ENCODE measurements around the gene ITGB1BP1. TPM values are rescaled to one million over a fixed set of nuclear protein-coding genes. Genes with fewer than 3 reads are reported as not detected.

Gene ITGB1BP1
- total RNA-seq, 2 donors from 2014 or later = 26.9 to 36.8 TPM

DNA sequence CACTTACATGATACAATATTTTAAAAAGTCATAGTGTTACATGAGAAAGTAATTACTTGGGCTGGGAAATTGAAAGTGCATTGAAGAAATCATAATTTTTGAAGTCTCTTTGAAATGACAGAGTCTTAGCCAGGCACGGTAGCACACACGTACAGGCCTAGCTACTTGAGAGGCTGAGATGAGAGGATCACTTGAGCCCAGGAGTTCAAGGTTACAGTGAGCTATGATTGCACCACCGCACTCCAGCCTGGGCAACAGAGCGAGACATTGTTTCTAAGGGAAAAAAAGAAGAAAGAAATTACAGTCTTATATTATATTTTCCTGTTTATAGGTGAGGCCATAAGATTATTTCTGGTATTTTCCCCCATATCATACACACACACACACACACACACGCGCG lies 41.8 kb upstream of the ITGB1BP1 start:
- no peaks in the 10 kb centered on the region for H3K27me3 ChIP-seq (replicated peaks; ENCODE audit: insufficient read depth)
- no peaks in the 10 kb centered on the region for H3K9me3 ChIP-seq
- no peak for TF ChIP-seq POLR2A (IDR thresholded peaks at IDR 0.05)
- no peak for TF ChIP-seq CTCF (IDR thresholded peaks at IDR 0.05)
- no peak for TF ChIP-seq POLR2AphosphoS5 (IDR thresholded peaks at IDR 0.05)
- no peaks in the 10 kb centered on the region for H3K4me1 ChIP-seq (replicated peaks)
- no peak for DNase-seq (ENCODE audit: low spot score)
- intact Hi-C loops (cut with DNase I) = no loop called here
- no peaks in the 10 kb centered on the region for H3K36me3 ChIP-seq
- no peak overlapping the region for H3K4me3 ChIP-seq
- WGBS = 90% methylated on average over 7 of the region's 7 CpGs
- no peak overlapping the region for H3K27ac ChIP-seq

DNA sequence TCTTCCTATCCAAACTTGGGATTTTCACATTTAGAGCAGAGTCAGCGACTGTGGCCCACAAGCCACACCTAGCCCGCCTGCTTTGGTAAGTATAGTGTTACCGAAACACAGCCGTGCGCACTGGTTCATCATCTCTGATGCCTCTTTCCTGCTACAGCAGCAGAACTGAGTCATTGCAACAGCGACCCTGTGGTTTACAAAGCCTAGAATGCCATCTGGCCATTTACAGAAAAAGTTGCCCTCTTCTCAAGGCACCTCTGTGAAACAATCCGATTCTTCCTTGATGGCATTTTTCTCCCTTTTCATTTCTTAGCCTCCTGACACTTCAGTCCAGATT lies 40.3 kb upstream of the ITGB1BP1 start:
- DNase-seq (ENCODE audit: low spot score) = no peak
- Histone ChIP-seq H3K4me3 (no peak overlapping the region), H3K9me3 (no peaks in the 10 kb centered on the region), H3K36me3 (no peaks in the 10 kb centered on the region), H3K27me3 (replicated peaks; ENCODE audit: insufficient read depth) (no peaks in the 10 kb centered on the region), H3K27ac (no peak overlapping the region), H3K4me1 (replicated peaks) (no peaks in the 10 kb centered on the region)
- 76% methylated on average over 7 of the region's 7 CpGs for WGBS
- TF ChIP-seq CTCF (IDR thresholded peaks at IDR 0.05) (no peak), POLR2AphosphoS5 (IDR thresholded peaks at IDR 0.05) (no peak), POLR2A (IDR thresholded peaks at IDR 0.05) (no peak)
- intact Hi-C loops (cut with DNase I) = no loop called here

GRCh38 chr2:9462886-9463697 lies 39.8 kb upstream of the ITGB1BP1 start:
- DNase-seq (ENCODE audit: low spot score) = no peak
- no peak overlapping the region for H3K4me3 ChIP-seq
- no peaks in the 10 kb centered on the region for H3K4me1 ChIP-seq (replicated peaks)
- 62% methylated on average over 6 of the region's 6 CpGs for WGBS
- intact Hi-C loops (cut with DNase I) = no loop called here
- TF ChIP-seq POLR2A (IDR thresholded peaks at IDR 0.05) (no peak), POLR2AphosphoS5 (IDR thresholded peaks at IDR 0.05) (no peak), CTCF (IDR thresholded peaks at IDR 0.05) (no peak)
- no peak overlapping the region for H3K27ac ChIP-seq
- H3K36me3 ChIP-seq = no peaks in the 10 kb centered on the region
- no peaks in the 10 kb centered on the region for H3K9me3 ChIP-seq
- H3K27me3 ChIP-seq (replicated peaks; ENCODE audit: insufficient read depth) = no peaks in the 10 kb centered on the region

DNA sequence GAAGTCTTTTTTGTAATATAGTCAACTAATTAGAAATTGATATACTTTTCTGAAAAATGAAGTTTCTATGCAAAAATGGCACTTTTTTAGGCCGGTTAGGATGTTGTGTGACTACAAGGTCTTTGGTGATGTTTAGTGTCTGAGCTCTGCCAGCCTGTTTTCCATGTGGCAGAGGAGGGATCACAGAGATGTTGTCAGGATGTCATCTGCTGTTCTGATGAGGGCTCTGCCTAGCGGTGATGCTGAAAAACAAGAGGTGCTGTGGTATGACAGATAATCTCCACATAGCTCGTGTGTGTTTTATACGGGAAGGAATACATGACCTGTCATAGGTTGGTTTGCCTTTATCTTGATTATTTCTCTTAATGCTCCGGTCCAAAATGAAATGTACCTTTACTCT lies 39.0 kb upstream of the ITGB1BP1 start:
- H3K27ac ChIP-seq = no peak overlapping the region
- H3K27me3 ChIP-seq (replicated peaks; ENCODE audit: insufficient read depth) = no peaks in the 10 kb centered on the region
- WGBS = 58% methylated on average over 5 of the region's 5 CpGs
- DNase-seq (ENCODE audit: low spot score) = no peak
- no peaks in the 10 kb centered on the region for H3K9me3 ChIP-seq
- H3K4me1 ChIP-seq (replicated peaks) = no peaks in the 10 kb centered on the region
- intact Hi-C loops (cut with DNase I) = no loop called here
- no peak for TF ChIP-seq CTCF (IDR thresholded peaks at IDR 0.05)
- no peak for TF ChIP-seq POLR2AphosphoS5 (IDR thresholded peaks at IDR 0.05)
- TF ChIP-seq POLR2A (IDR thresholded peaks at IDR 0.05) = no peak
- H3K4me3 ChIP-seq = no peak overlapping the region
- H3K36me3 ChIP-seq = no peaks in the 10 kb centered on the region

GRCh38 chr2:9461079-9461478 lies 37.8 kb upstream of the ITGB1BP1 start:
- WGBS = 89% methylated on average over 3 of the region's 3 CpGs
- intact Hi-C loops (cut with DNase I) = no loop called here
- no peak overlapping the region for H3K4me3 ChIP-seq
- H3K27me3 ChIP-seq (replicated peaks; ENCODE audit: insufficient read depth) = no peaks in the 10 kb centered on the region
- H3K4me1 ChIP-seq (replicated peaks) = no peaks in the 10 kb centered on the region
- no peak for DNase-seq (ENCODE audit: low spot score)
- H3K9me3 ChIP-seq = no peaks in the 10 kb centered on the region
- H3K36me3 ChIP-seq = no peaks in the 10 kb centered on the region
- no peak overlapping the region for H3K27ac ChIP-seq
- TF ChIP-seq POLR2AphosphoS5 (IDR thresholded peaks at IDR 0.05) (no peak), POLR2A (IDR thresholded peaks at IDR 0.05) (no peak), CTCF (IDR thresholded peaks at IDR 0.05) (no peak)

Data from prostate gland (tissue), 2 donors.